HCT116 (cell line): ENCODE results near the gene DMXL1. TPM values are rescaled to one million over a fixed set of nuclear protein-coding genes. Genes with fewer than 3 reads are reported as not detected.

Source experiments
- ATAC-seq: fragments of 200-7000 bp; cut with Tn5 transposase; 2 replicates; pipeline ENCODE4 v1.9.1; 2020; ENCODE audit warnings: mild to moderate bottlenecking, moderate library complexity
- BruUV-seq: library from RNA; stranded (reverse); fragments of 400-500 nt; replicated peaks from 2 replicates; lab custom pipeline; 2021; lab: Mats Ljungman, UMichigan
- CTCF ChIA-PET: fragments of 300-600 bp; sonication (Branson Sonifier 250); formaldehyde crosslinking; loops from one replicate; lab custom pipeline; 2021; ENCODE audit warnings: antibody characterized with exemption; lab: Charles Lee
- POLR2A ChIA-PET: fragments of 300-600, 350-600 bp; sonication (Branson Sonifier 250); formaldehyde crosslinking; loops from one replicate; lab custom pipeline; 2021; ENCODE audit warnings: antibody characterized with exemption; lab: Charles Lee
- RAD21 ChIA-PET, 2 experiments: fragments of 300-600 bp; sonication (Branson Sonifier 250); formaldehyde crosslinking; loops; one replicate each; lab custom pipeline; 2023; ENCODE audit warnings: low total read pairs in 2 of 2; ENCODE audit not compliant: uncharacterized antibody in 2 of 2, unreplicated experiment in 2 of 2, low non-redundant PET in 1 of 2; lab: Charles Lee
- DNase-seq: peaks from one replicate; pipeline ENCODE4 v3.0.0-alpha.2; 2010; ENCODE audit warnings: low read depth, low spot score
- H2AFZ ChIP-seq: fragments of 200-600 bp; shearing (Covaris generic), sonication (generic); 2 replicates; pipeline ENCODE4 v1.6.1; 2017; ENCODE audit warnings: low read depth, mixed run types, mixed read lengths, antibody characterized with exemption, low read length; ENCODE audit not compliant: poor library complexity, severe bottlenecking
- H3K27ac ChIP-seq: 2 replicates; pipeline ENCODE4 v1.5.1; 2012; ENCODE audit warnings: low read depth, low read length
- H3K27me3 ChIP-seq: fragments of 200-600 bp; sonication (generic); 2 replicates; pipeline ENCODE4 v1.6.1; 2016; ENCODE audit warnings: mixed run types, low read length, mixed read lengths; ENCODE audit not compliant: insufficient read depth
- H3K36me3 ChIP-seq, 2 experiments: fragments of 200-500 bp in 1 of 2; fragments of 200-600 bp in 1 of 2; sonication (Bioruptor generic) in 1 of 2; sonication (generic) in 1 of 2; 2 replicates each; pipeline versions ENCODE4 v1.5.1 to v1.6.1; 2014 to 2016; ENCODE audit warnings: low read length in 2 of 2, inconsistent platforms in 1 of 2, mixed read lengths in 1 of 2, mixed run types in 1 of 2; ENCODE audit not compliant: insufficient read depth in 2 of 2, control insufficient read depth in 1 of 2
- H3K4me1 ChIP-seq, 2 experiments: fragments of 200-600 bp in 1 of 2; sonication (generic) in 1 of 2; 2 replicates each; pipeline versions ENCODE4 v1.5.1 to v1.6.1; 2012 to 2017; ENCODE audit warnings: low read length in 2 of 2, inconsistent platforms in 1 of 2, mild to moderate bottlenecking in 1 of 2, mixed read lengths in 1 of 2, mixed run types in 1 of 2, moderate library complexity in 1 of 2; ENCODE audit not compliant: insufficient read depth in 2 of 2, control insufficient read depth in 1 of 2
- H3K4me2 ChIP-seq: fragments of 200-600 bp; sonication (generic); 2 replicates; pipeline ENCODE4 v1.6.1; 2017; ENCODE audit warnings: mixed run types, low read length, mixed read lengths
- H3K4me3 ChIP-seq, 2 experiments: fragments of 200-600 bp in 1 of 2; sonication (generic) in 1 of 2; replicated peaks in 1 of 2; 2 replicates each; pipeline ENCODE4 v1.5.1; 2011 to 2016; ENCODE audit warnings: low read length in 2 of 2, control low read depth in 1 of 2, low read depth in 1 of 2, mild to moderate bottlenecking in 1 of 2, mixed read lengths in 1 of 2, mixed run types in 1 of 2
- H3K79me2 ChIP-seq: fragments of 200-600 bp; sonication (generic); 2 replicates; pipeline ENCODE4 v1.6.1; 2017; ENCODE audit warnings: mild to moderate bottlenecking, mixed run types, low read length, moderate library complexity, mixed read lengths; ENCODE audit not compliant: insufficient read depth
- H3K9ac ChIP-seq: fragments of 200-600 bp; sonication (generic); 2 replicates; pipeline ENCODE4 v1.6.1; 2016; ENCODE audit warnings: low read length, mixed read lengths
- H3K9me2 ChIP-seq: fragments of 200-600 bp; sonication (generic), shearing (Covaris generic); 2 replicates; pipeline ENCODE4 v1.6.1; 2017; ENCODE audit warnings: mixed run types, mild to moderate bottlenecking, moderate library complexity; ENCODE audit not compliant: insufficient read depth
- H3K9me3 ChIP-seq, 2 experiments: fragments of 200-500 bp in 1 of 2; fragments of 200-600 bp in 1 of 2; sonication (Bioruptor generic) in 1 of 2; sonication (generic) in 1 of 2; 2 replicates each; pipeline ENCODE4 v1.6.1; 2014 to 2017; ENCODE audit warnings: low read length in 2 of 2, mixed read lengths in 2 of 2, inconsistent platforms in 1 of 2, low read depth in 1 of 2, mild to moderate bottlenecking in 1 of 2, mixed run types in 1 of 2, moderate library complexity in 1 of 2; ENCODE audit not compliant: control insufficient read depth in 1 of 2, insufficient read depth in 1 of 2
- H4K20me1 ChIP-seq: fragments of 200-600 bp; sonication (generic), shearing (Covaris generic); 2 replicates; pipeline ENCODE4 v1.6.1; 2017; ENCODE audit warnings: mixed run types, mild to moderate bottlenecking, moderate library complexity; ENCODE audit not compliant: insufficient read depth
- ATF3 ChIP-seq: IDR thresholded peaks from 2 replicates; pipeline ENCODE4 v1.6.1; 2012
- CBX3 ChIP-seq: IDR thresholded peaks from 2 replicates; pipeline ENCODE4 v1.6.1; 2012; ENCODE audit warnings: low read depth
- CTCF ChIP-seq, 3 experiments: fragments of 200-600 bp in 1 of 3; sonication (generic) in 1 of 3; IDR thresholded peaks in 2 of 3; conservative IDR thresholded peaks in 1 of 3; 2 replicates each; pipeline ENCODE4 v1.5.1; 2012 to 2017; ENCODE audit warnings: low read depth in 2 of 3, low read length in 2 of 3, antibody characterized with exemption in 1 of 3, borderline replicate concordance in 1 of 3, control low read depth in 1 of 3, mild to moderate bottlenecking in 1 of 3, mixed read lengths in 1 of 3, mixed run types in 1 of 3, moderate library complexity in 1 of 3; ENCODE audit not compliant: insufficient read depth in 1 of 3
- EZH2phosphoT487 ChIP-seq: fragments of 200-600 bp; IDR thresholded peaks from 2 replicates; pipeline ENCODE4 v1.6.1; 2018; ENCODE audit warnings: antibody characterized with exemption, borderline replicate concordance
- FOSL1 ChIP-seq: IDR thresholded peaks from 2 replicates; pipeline ENCODE4 v1.6.1; 2012; ENCODE audit warnings: low read depth
- MAX ChIP-seq: IDR thresholded peaks from 2 replicates; pipeline ENCODE4 v1.6.1; 2012
- POLR2AphosphoS5 ChIP-seq: IDR thresholded peaks from 2 replicates; pipeline ENCODE4 v1.6.1; 2011; ENCODE audit warnings: mild to moderate bottlenecking, low read depth, low read length, moderate library complexity
- RAD21 ChIP-seq: IDR thresholded peaks from 2 replicates; pipeline ENCODE4 v1.6.1; 2012; ENCODE audit warnings: low read depth, mild to moderate bottlenecking
- SIN3A ChIP-seq: IDR thresholded peaks from 2 replicates; pipeline ENCODE4 v1.6.1; 2012; ENCODE audit warnings: low read depth
- SP1 ChIP-seq: IDR thresholded peaks from 2 replicates; pipeline ENCODE4 v1.6.1; 2012; ENCODE audit warnings: low read depth
- TCF7L2 ChIP-seq: IDR thresholded peaks from 2 replicates; pipeline ENCODE4 v1.7.0; 2011; ENCODE audit warnings: borderline replicate concordance, inconsistent platforms; ENCODE audit not compliant: insufficient read depth, insufficient read length; ENCODE audit errors: extremely low read depth
- YY1 ChIP-seq: IDR thresholded peaks from 2 replicates; pipeline ENCODE4 v1.6.1; 2011; ENCODE audit warnings: low read length, low read depth, moderate library complexity, mild to moderate bottlenecking; ENCODE audit not compliant: insufficient replicate concordance; ENCODE audit errors: extremely low read depth
- intact Hi-C: fragments of 100-400 bp; cut with micrococcal nuclease; formaldehyde crosslinking; loops from 2 replicates; pipeline ENCODE4 v1.10.0; 2022
- total RNA-seq: library from RNA; stranded (reverse); gene quantifications from one replicate; pipeline ENCODE4 v1.2.1, GENCODE V29; 2021; ENCODE audit not compliant: unreplicated experiment

DMXL1 gene
- total RNA-seq, 1 experiment from 2014 or later = 21.1 TPM

- H3K36me3 ChIP-seq = no peaks in the 10 kb centered on the region
Observed at GRCh38 chr5:119158144-119158543, 87.3 kb downstream of the DMXL1 start.

GRCh38 chr5:119161430-119161829 lies 90.5 kb downstream of the DMXL1 start:
- H3K4me2 ChIP-seq = no peak overlapping the region
- TF ChIP-seq RAD21 (no peak), MAX (no peak), CBX3 (no peak), FOSL1 (no peak), ATF3 (no peak), SP1 (no peak), SIN3A (no peak), CTCF (IDR thresholded peaks at IDR 0.05 in 2 of 3, conservative IDR thresholded peaks at IDR 0.05 in 1 of 3; ENCODE audit: borderline replicate concordance in 1 of 3, insufficient read depth in 1 of 3, low read depth in 2 of 3, low read length in 2 of 3) (no peak), YY1 (no peak), POLR2AphosphoS5 (no peak)
- no peaks in the 10 kb centered on the region for H4K20me1 ChIP-seq
- H3K9me3 ChIP-seq = no peaks in the 10 kb centered on the region
- no peak overlapping the region for H3K4me3 ChIP-seq
- no peak overlapping the region for H3K27ac ChIP-seq
- CTCF ChIA-PET = no interaction called here
- no peaks in the 10 kb centered on the region for H3K9me2 ChIP-seq
- no peak overlapping the region for H3K9ac ChIP-seq
- DNase-seq (no peak), ATAC-seq (no peak)
- no peaks in the 10 kb centered on the region for H3K4me1 ChIP-seq
- intact Hi-C loops = no loop called here
- BruUV-seq = no TSS peak
- no peaks in the 10 kb centered on the region for H3K36me3 ChIP-seq
- H2AFZ ChIP-seq = no peak overlapping the region
- POLR2A ChIA-PET = no interaction called here
- no peaks in the 10 kb centered on the region for H3K79me2 ChIP-seq
- RAD21 ChIA-PET = no interaction called here
- H3K27me3 ChIP-seq = no peaks in the 10 kb centered on the region

More at GRCh38 chr5:119158144-119158543, 87.3 kb downstream of the DMXL1 start:
- intact Hi-C loops = no loop called here
- H3K9me3 ChIP-seq = no peaks in the 10 kb centered on the region
- RAD21 ChIA-PET = no interaction called here
- no peaks in the 10 kb centered on the region for H3K79me2 ChIP-seq
- DNase-seq (no peak), ATAC-seq (no peak)
- no peaks in the 10 kb centered on the region for H3K9me2 ChIP-seq
- no peak overlapping the region for H2AFZ ChIP-seq
- BruUV-seq = no TSS peak
- H3K27ac ChIP-seq = no peak overlapping the region
- CTCF ChIA-PET = no interaction called here
- TF ChIP-seq EZH2phosphoT487 (no peak), SIN3A (no peak), FOSL1 (no peak), TCF7L2 (no peak), ATF3 (no peak)
- no peak overlapping the region for H3K9ac ChIP-seq
- H3K4me1 ChIP-seq = no peaks in the 10 kb centered on the region
- POLR2A ChIA-PET = no interaction called here
- no peaks in the 10 kb centered on the region for H3K27me3 ChIP-seq
- H3K4me3 ChIP-seq = no peak overlapping the region
- no peak overlapping the region for H3K4me2 ChIP-seq
- H4K20me1 ChIP-seq = no peaks in the 10 kb centered on the region
